Activated CD4-positive, CD25-positive, alpha-beta regulatory T cell treated with anti-CD3 and anti-CD28 coated beads, Interleukin-2, amount 50 U/mL, for 72 hours (primary cell): Measurements from ENCODE around the gene KBTBD7.
"Not testable (repeated sequence)": the region's sequence is repeated elsewhere in the genome, so short reads cannot be mapped to it uniquely, and the experiment has no call there.

Source experiments
- DNase-seq: peaks from one replicate; pipeline ENCODE4 v3.0.0; 2021

KBTBD7 gene

GRCh38 chr13:41196011-41196410 is 1.6 kb upstream of the KBTBD7 start:
- DNase-seq = no peak

GRCh38 chr13:41193469-41193868 is 900 bp downstream of the KBTBD7 start:
- DNase-seq = no peak

GRCh38 chr13:41188584-41188983 is 5.8 kb downstream of the KBTBD7 start:
- DNase-seq = no peak

GRCh38 chr13:41186481-41186880 is 7.9 kb downstream of the KBTBD7 start:
- no peak for DNase-seq

- DNase-seq = no peak
These were observed 12.1 kb downstream of the KBTBD7 start for GRCh38 chr13:41182231-41182630.

- DNase-seq = no peak
These were observed 14.6 kb downstream of the KBTBD7 start for GRCh38 chr13:41179593-41180250.

GRCh38 chr13:41178040-41178439 is 16.3 kb downstream of the KBTBD7 start:
- no peak for DNase-seq

- DNase-seq = no peak
These were observed 16.8 kb downstream of the KBTBD7 start for GRCh38 chr13:41177616-41178015.

- DNase-seq = not testable (repeated sequence)
These were observed 18.8 kb downstream of the KBTBD7 start for GRCh38 chr13:41175576-41175975.

GRCh38 chr13:41162151-41162550 is 32.2 kb downstream of the KBTBD7 start:
- DNase-seq = no peak

GRCh38 chr13:41159174-41159573 is 35.2 kb downstream of the KBTBD7 start:
- DNase-seq = no peak

- no peak for DNase-seq
These were observed 37.2 kb downstream of the KBTBD7 start for GRCh38 chr13:41157048-41157717.

GRCh38 chr13:41156620-41157019 is 37.7 kb downstream of the KBTBD7 start:
- no peak for DNase-seq

GRCh38 chr13:41154042-41154441 is 40.3 kb downstream of the KBTBD7 start:
- no peak for DNase-seq

- DNase-seq = no peak
These were observed 42.4 kb downstream of the KBTBD7 start for GRCh38 chr13:41152005-41152404.

GRCh38 chr13:41150058-41150457 is 44.3 kb downstream of the KBTBD7 start:
- DNase-seq = no peak

GRCh38 chr13:41148419-41149283 is 45.7 kb downstream of the KBTBD7 start:
- no peak for DNase-seq

- DNase-seq = no peak
These were observed 49.0 kb downstream of the KBTBD7 start for GRCh38 chr13:41145136-41145908.

GRCh38 chr13:41144576-41144975 is 49.8 kb downstream of the KBTBD7 start:
- no peak for DNase-seq
